AG09309 (cell line): Measurements from ENCODE around the gene CYB5R3.
A peak's percentile ranks its signal among the peaks of the same experiment; 100 is the strongest.

Source experiments
- DNase-seq: peaks from one replicate; pipeline ENCODE4 v3.0.0-alpha.2; 2010; ENCODE audit warnings: low read depth
- H3K4me3 ChIP-seq: 2 replicates; pipeline ENCODE4 v1.5.1; 2011; ENCODE audit warnings: mild to moderate bottlenecking, low read depth, low read length, moderate library complexity; ENCODE audit not compliant: control insufficient read depth
- TF ChIP-seq, protein P1 (sequence below): IDR thresholded peaks from 2 replicates; pipeline ENCODE4 v1.5.1; 2011; ENCODE audit warnings: mild to moderate bottlenecking, low read depth, low read length, inconsistent platforms; ENCODE audit not compliant: insufficient read depth, control insufficient read depth; ENCODE audit errors: missing control alignments

CYB5R3 gene

GRCh38 chr22:42693055-42693762 lies 44.0 kb upstream of the CYB5R3 start:
- TF ChIP-seq, protein P1, sequence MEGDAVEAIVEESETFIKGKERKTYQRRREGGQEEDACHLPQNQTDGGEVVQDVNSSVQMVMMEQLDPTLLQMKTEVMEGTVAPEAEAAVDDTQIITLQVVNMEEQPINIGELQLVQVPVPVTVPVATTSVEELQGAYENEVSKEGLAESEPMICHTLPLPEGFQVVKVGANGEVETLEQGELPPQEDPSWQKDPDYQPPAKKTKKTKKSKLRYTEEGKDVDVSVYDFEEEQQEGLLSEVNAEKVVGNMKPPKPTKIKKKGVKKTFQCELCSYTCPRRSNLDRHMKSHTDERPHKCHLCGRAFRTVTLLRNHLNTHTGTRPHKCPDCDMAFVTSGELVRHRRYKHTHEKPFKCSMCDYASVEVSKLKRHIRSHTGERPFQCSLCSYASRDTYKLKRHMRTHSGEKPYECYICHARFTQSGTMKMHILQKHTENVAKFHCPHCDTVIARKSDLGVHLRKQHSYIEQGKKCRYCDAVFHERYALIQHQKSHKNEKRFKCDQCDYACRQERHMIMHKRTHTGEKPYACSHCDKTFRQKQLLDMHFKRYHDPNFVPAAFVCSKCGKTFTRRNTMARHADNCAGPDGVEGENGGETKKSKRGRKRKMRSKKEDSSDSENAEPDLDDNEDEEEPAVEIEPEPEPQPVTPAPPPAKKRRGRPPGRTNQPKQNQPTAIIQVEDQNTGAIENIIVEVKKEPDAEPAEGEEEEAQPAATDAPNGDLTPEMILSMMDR: no peak
- no peak for DNase-seq
- H3K4me3 ChIP-seq: no peak overlapping the region

DNA sequence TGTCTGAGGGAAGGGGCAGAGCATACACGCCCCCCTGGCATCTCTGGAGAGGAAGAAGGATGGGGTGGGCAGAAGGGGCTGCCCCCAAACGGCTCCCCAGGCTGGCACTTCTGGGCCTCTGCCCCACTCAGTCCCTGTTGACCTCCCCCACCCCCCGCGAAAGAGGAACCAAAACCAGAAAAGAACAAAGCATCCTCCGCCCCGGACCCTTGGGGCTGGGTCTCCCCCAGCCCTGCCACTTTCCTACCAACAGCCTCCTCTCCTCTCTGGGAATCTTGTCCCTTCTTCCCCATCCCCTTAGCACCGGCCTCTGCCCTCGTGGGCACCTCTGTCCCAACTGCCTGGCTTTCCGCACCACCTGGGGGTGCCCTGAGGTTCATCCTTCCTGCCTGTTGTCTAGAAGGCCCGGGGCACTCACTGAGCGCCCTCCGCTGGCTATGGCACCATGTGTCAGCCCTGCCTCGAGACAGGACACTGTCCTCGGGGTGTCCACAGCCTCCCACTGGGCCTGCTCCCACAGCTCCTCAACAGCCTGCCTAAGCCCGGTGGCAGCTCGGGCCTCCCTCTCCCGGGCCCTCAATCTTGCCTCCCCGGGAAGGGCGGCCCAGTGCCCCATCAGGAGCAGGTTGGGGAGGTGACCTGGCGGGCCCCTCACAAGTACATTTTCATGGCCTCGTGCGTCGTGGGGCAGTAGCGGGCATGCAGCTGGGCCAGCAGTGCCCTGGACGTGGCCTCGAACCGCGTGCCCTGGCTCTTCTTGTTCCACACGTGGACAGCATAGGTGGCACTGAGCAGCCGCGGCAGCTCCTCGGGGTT lies 43.3 kb upstream of the CYB5R3 start:
- H3K4me3 ChIP-seq: no peak overlapping the region
- TF ChIP-seq, protein P1: no peak
- no peak for DNase-seq

DNA sequence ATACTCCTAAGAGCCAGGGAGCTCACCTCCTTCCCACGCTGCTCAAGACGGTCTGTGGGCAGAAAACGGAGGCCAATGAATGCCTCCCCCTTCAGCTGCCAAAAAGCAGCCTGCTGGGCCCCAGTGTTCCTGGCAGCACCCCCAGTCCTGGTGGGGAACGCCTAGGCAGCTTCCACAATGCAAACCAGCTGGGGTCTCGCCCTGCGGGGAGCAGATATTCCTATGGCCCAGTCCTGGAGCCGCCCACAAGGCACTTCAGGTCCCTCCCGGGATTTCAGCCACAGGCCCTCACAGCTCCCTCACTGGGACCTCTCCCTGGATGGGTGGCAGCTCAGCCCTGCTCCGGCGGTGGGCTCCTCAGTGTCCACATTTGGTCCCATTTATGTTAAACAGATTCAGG lies 42.2 kb upstream of the CYB5R3 start:
- TF ChIP-seq, protein P1: no peak
- no peak overlapping the region for H3K4me3 ChIP-seq
- DNase-seq: no peak

DNA sequence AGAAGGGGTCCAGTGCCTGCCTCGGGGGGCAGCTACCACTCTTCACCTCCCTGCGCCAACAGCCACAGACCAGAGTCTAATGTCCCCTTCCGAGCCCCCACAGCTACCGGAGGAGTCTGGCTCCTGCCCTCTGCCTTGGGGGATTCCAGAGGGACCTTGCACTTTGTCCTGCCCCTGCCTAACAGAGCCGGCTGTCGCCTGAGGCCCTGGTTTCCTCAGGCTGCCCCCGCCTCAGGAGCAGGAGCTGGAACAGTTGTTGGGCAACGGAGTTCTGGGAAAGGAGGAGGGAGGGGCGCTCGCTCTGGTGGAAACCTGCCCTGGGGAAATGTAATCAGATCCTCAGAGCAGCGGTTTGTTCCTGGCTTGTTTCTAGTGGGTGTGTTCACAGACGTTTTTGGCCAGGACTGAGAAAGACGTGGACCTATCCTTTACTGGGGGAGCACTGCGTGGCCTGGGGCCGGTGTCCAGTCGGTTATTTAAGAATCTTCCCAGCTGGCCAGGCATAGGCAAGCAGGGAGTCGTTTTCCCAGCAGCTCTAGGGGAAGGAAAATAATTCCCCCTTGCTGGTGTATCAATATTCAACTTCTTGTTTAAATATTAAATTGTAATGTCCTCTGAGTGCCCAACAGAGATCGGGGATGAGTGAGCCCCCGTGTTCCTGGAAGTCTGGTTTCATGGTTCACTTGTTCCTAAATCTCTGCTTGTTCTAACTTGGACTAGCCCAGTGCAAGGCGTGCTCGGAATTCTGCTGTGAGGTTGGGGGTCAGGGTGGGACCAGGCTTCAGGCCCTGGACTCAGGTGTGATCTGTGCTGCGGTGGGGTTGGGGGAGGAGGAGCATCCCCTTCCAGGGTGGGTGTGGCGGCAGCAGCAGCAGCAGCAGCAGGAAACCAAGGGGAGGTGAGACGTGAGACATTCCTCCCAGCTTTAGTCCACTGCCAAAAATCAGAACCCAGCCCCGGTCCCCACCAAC lies 39.3 kb upstream of the CYB5R3 start:
- DNase-seq: peak; percentile 89
- TF ChIP-seq, protein P1: no peak
- no peak overlapping the region for H3K4me3 ChIP-seq

- no peak for DNase-seq
- TF ChIP-seq, protein P1: no peak
- no peak overlapping the region for H3K4me3 ChIP-seq
Observed at GRCh38 chr22:42686756-42687491, 37.7 kb upstream of the CYB5R3 start.
